Non-pigmented ciliary epithelial cell (primary cell): ENCODE measurements around the gene CCR3.

Source experiments
- DNase-seq: peaks from one replicate; pipeline ENCODE4 v3.0.0-alpha.2; 2010; ENCODE audit warnings: low read depth

CCR3 gene

DNA sequence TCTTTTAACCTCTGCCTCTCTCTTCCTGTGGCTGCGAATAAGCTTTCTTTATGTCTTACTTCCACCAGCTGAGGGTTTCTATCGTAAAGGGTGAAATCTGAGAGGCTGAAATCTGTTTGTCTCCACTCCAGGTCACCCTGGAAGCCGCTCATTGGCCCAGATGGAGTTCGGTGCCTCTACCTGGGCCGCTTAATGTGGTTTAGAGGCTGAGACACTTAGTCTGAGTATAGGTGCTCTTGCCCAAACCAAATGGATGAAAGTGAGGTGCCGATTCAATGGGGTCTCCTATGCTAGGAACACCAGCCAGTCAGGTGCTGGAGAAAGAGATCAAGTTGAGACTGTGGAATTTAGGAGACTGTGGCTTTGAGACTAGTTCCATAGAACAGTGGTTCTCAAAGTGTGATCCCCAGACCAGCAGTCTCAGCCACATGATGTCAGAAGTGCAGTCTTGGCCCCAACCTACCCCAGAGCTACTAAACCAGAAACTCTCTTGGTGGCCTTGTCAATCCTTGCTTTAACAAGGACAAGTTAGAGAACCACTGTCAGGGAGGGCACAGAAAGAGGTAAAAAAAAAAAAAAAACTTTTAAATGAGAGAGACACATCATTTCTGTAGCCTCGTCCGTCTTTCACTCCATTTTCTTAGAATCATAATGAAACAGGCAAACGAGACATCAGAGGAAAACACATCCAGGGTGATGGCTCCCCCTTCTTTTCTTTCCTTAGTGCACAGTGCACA is 56.8 kb downstream of the CCR3 start:
- no peak for DNase-seq

DNA sequence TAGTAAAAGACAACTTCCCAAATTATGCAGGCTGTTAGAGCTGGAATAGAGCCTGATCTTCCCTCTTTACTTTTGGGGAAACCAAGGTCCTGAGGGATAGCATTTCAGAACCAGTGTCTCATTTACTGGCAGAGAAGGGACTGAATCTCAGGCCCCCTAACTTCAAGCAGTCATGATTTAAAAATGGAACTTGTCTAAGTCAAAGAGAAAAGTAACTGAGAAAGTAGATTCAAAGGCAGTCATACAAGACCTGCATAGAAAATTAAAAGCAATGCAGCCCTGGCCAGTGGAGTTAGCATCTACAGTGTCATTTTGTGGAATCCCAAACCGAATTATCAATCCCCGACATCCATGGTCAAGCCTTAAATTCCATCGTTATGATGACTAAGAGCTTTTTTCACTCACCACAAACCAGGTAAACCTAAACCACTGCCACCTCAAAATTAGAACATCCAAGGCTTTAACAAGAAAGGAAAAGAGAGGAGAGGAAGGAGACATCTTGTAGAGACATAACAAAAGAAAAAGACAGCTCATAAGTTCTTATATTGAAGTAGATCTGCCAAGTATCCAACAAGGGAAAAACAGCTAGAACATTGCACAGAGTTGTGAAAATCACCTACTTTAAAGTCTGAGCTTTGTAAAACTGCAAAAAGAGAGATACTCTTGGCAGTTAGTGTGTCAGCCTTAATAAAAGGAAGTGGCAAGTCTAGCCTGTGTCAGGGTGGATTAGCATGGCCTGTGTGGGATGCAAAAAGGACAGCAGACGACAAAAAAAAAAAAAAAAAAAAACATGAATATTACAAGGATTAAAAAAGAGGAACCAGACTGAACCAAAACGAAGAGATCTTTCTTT is 57.6 kb downstream of the CCR3 start:
- no peak for DNase-seq

DNA sequence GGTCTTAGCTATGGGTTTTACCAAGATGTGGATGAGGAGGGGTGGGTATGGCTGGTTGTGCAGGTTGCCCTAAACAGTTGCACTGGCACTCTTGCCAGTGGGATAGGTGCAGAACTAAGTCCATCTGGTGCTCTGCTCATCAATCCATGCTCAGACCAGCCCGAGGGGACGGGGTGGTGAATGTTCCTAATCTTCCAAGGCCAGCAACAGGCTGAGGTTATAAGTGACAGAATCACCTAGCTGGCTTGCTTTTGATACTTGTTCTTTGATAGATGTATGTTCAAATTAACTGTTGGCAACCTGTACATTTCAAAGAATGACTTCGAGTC is 58.2 kb downstream of the CCR3 start:
- no peak for DNase-seq

DNA sequence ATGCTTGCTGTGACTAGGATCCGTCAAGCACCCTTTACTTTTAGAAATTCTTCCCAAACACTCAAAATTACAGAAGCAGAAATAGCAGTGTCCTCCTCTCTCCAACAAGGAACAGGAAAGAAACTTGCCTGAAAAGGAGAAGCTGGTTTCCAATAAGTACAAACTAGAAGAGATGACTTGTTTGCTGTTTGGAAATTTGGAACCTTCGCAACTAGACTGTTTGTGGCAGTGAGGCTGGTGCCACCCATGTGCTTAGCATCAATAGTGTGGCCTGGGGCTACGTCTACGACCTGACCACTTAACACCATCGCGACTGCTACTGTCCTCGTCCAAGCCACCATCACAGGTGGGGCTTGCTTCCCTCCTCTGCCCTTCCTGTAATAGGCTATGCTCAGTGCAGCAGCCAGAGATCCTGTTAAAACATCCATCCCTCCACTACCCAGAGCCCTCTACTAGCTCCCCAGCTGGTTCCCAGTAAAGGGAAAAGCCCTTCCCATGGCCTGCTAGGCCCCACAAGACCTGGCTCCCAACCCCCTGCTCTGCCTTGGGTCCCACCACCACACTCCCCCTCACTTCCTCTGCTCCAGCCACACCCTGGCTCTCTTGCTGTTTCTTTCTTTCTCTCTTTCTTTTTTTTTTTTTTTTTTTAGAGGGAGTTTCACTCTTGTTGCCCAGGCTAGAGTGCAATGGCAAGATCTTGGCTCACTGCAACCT is 59.0 kb downstream of the CCR3 start:
- DNase-seq: no peak

DNA sequence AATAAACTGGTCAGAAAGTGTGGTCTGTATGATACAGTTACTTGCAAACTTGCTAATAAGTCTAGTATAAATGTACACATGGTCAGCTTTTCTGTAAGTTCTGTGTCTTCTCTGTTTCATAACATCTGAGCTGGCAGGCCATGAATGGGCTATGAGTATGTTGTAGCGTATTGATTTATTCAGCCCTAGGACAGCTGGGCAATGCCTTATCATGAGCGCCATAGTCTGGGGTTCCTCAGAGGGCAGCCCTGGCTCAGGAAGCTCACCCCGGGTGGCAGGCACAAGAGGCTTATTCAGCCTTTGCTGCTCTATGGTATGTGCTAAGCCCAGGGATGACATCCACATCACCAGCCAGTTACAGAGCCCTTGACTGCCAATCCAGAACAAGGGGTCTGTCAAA is 61.0 kb downstream of the CCR3 start:
- no peak for DNase-seq

DNA sequence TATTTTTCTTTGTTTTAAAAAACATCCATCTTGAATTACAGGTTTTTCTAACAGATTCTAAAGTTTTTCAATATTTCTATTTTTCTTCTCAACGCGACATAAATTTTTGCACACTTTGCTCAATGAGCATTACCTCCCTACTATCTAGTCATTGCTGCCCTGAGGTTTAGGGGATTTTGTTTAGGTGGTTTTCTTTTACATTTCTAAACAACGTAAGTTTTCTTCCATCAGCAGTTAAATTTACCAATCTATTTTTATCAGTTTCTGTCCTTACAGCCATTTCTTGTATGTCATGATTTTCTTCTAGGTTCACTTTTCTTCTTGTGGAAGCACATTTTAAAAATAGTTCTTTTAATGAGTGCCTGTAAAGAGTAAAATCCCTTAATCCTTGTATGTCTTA is 62.5 kb downstream of the CCR3 start:
- DNase-seq: no peak

DNA sequence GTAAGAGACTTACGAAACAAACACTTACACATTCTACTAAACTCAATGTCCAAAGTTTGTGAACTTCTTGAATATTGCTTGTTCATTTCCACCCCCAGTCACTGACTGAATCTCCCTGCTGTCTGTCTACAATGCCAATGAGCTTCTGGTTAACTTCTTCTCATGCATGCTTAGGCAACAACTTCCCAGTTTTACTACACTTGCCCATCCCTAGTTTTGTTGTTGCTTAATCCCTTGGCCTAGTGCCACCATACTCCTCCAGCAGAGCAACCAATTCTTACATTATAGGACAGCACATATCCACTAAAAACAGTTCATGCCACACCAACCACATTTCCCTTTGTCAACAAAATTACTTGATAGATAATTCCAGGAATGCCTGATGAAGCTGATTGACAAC is 70.7 kb downstream of the CCR3 start:
- no peak for DNase-seq

DNA sequence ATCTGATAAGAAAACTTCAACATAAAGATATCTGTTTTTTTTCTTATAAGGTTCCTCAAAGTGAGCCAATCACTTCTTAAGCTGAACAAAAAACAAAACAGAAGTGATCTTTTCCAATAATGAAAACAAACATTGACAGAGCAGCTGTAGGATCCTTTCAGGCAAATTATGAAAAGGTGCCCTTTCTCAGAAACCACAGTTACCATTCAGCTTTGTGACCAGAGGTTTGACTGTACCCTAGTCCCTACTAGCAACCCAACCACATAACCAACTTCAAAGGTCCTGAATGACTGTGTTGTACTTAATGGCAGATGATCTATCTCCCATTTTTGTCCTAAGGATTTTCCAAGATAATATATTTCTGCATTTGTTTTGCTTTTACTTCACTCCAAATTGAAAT is 72.3 kb downstream of the CCR3 start:
- no peak for DNase-seq

DNA sequence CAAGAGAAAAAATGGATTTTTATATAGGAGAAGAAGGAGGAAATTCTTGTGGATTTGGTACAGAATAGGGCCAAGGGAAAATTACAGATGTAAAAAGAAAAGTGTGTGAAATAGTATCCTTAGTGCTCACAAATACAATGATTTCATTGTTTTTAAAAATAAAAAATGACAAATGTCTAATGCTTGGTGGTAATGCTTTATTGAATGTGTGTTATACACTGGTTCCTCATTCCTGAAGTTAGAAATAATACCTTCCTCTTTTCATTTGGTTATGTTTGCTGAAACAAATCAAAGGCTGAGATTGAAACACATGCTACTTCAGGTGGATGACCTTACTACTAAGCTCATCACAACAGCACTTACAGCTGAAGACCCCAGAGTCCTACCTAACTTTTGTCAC is 73.9 kb downstream of the CCR3 start:
- no peak for DNase-seq
